Erythroblast (primary cell): ENCODE measurements around the gene FNDC11.

Experiments used
- GATA1 ChIP-seq: IDR thresholded peaks from 2 replicates; pipeline ENCODE4 v1.6.1; 2011; ENCODE audit warnings: low read depth, mild to moderate bottlenecking, control low read depth, low read length, moderate library complexity
- POLR2A ChIP-seq: IDR thresholded peaks from 2 replicates; pipeline ENCODE4 v1.6.1; 2011; ENCODE audit warnings: mild to moderate bottlenecking, low read length

DNA sequence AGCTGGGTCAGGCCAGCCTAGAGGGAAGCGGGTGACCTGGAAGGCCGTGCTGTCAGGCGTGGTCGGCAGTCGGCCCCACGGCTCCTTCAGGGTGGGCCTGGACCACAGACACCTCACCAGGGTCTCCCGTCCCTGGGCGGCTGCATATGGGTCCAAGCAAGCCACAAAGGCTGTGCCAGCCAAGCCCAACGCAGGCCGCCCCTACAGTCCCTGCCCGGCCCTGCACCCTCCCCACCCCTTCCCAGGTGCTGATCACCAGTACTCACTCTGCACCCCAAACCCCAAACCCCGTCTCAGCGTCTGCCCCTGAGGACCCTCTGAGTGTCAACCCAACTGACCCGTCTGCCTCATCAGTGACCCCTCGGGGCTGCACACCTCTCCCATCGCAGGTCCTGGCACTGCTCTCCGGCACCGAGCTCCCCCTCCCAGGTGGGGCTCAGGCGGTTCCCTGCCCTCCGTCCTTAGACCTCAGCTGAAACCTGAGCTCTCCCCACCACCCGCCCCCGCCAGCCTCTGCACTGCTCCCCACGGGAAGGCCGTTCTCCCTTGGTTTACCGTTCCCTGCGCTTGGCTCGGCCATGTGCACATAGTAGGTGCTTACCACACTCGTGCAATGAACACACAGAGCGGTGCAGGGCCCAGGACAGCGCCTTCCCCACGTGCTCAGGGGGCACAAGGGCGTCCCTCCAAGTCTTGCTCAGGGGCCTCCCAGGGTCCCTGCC, 34.9 kb upstream of the FNDC11 start:
- TF ChIP-seq POLR2A = no peak
- TF ChIP-seq GATA1 = no peak
